SK-N-SH (cell line): ENCODE measurements around the gene ALDH16A1. TPM values are rescaled to one million over a fixed set of nuclear protein-coding genes. Genes with fewer than 3 reads are reported as not detected.

Experiments
- CTCF ChIA-PET: fragments of 300-600, 350-600 bp; formaldehyde crosslinking; extraction: SDS; loops from one replicate; lab custom pipeline; 2021; lab: Yijun Ruan, JAX
- POLR2A ChIA-PET: fragments of 350-600 bp; sonication (Branson Sonifier 250); formaldehyde crosslinking; extraction: SDS; loops from one replicate; lab custom pipeline; 2020; ENCODE audit warnings: antibody characterized with exemption, inconsistent platforms; lab: Yijun Ruan, JAX
- DNase-seq: peaks from one replicate; pipeline ENCODE4 v3.0.0; 2012
- H2AFZ ChIP-seq: fragments of 200-600 bp; sonication (generic); 2 replicates; pipeline ENCODE4 v1.8.1; 2016; ENCODE audit warnings: antibody characterized with exemption, mild to moderate bottlenecking, low read depth
- H3F3A ChIP-seq: fragments of 200-600 bp; sonication (generic); replicated peaks from 2 replicates; pipeline ENCODE3; 2016; ENCODE audit warnings: antibody characterized with exemption, mild to moderate bottlenecking; ENCODE audit not compliant: insufficient read depth
- H3K27ac ChIP-seq, 2 experiments: fragments of 200-500 bp in 1 of 2; fragments of 200-600 bp in 1 of 2; sonication (Bioruptor generic) in 1 of 2; sonication (generic), shearing (Covaris generic) in 1 of 2; 2 replicates each; pipeline versions ENCODE4 v1.5.1 to v1.6.1; 2014 to 2016; ENCODE audit warnings: low read depth in 2 of 2, inconsistent platforms in 1 of 2, low read length in 1 of 2, mild to moderate bottlenecking in 1 of 2, mixed read lengths in 1 of 2
- H3K27me3 ChIP-seq: fragments of 200-600 bp; sonication (generic), shearing (Covaris generic); 2 replicates; pipeline ENCODE4 v1.6.1; 2016; ENCODE audit warnings: mixed run types; ENCODE audit not compliant: insufficient read depth
- H3K36me3 ChIP-seq, 2 experiments: fragments of 200-500 bp in 1 of 2; fragments of 200-600 bp in 1 of 2; sonication (Bioruptor generic) in 1 of 2; sonication (generic) in 1 of 2; replicated peaks in 1 of 2; 2 replicates each; pipeline versions ENCODE3 to v1.5.1; 2014 to 2016; ENCODE audit warnings: low read length in 1 of 2, mild to moderate bottlenecking in 1 of 2; ENCODE audit not compliant: insufficient read depth in 2 of 2, control insufficient read depth in 1 of 2
- H3K4me1 ChIP-seq, 2 experiments: fragments of 200-500 bp in 1 of 2; fragments of 200-600 bp in 1 of 2; sonication (Bioruptor generic) in 1 of 2; sonication (generic), shearing (Covaris generic) in 1 of 2; 2 replicates each; pipeline versions ENCODE4 v1.5.1 to v1.6.1; 2014 to 2016; ENCODE audit warnings: low read depth in 1 of 2, low read length in 1 of 2, mixed run types in 1 of 2; ENCODE audit not compliant: insufficient read depth in 2 of 2, control insufficient read depth in 1 of 2
- H3K4me2 ChIP-seq: fragments of 200-600 bp; sonication (generic), shearing (Covaris generic); 2 replicates; pipeline ENCODE4 v1.6.1; 2017; ENCODE audit warnings: mixed run types
- H3K4me3 ChIP-seq, 2 experiments: fragments of 200-500 bp in 1 of 2; fragments of 200-600 bp in 1 of 2; sonication (Bioruptor generic) in 1 of 2; sonication (generic), shearing (Covaris generic) in 1 of 2; 2 replicates each; pipeline versions ENCODE4 v1.5.1 to v1.8.1; 2014 to 2016; ENCODE audit warnings: low read depth in 2 of 2, inconsistent platforms in 1 of 2, low read length in 1 of 2, mild to moderate bottlenecking in 1 of 2, mixed read lengths in 1 of 2, moderate library complexity in 1 of 2
- H3K79me2 ChIP-seq: fragments of 200-600 bp; sonication (generic); 2 replicates; pipeline ENCODE4 v1.8.1; 2017; ENCODE audit warnings: mild to moderate bottlenecking; ENCODE audit not compliant: insufficient read depth
- H3K9ac ChIP-seq: fragments of 200-600 bp; sonication (generic); 2 replicates; pipeline ENCODE4 v1.6.1; 2017; ENCODE audit warnings: mixed run types
- H3K9me2 ChIP-seq: fragments of 200-600 bp; sonication (generic); 2 replicates; pipeline ENCODE4 v1.6.1; 2017; ENCODE audit warnings: mixed run types
- H3K9me3 ChIP-seq: fragments of 200-600 bp; sonication (generic); 2 replicates; pipeline ENCODE4 v1.6.1; 2017; ENCODE audit warnings: mixed run types, mild to moderate bottlenecking, moderate library complexity
- H4K20me1 ChIP-seq: fragments of 200-600 bp; sonication (generic); 2 replicates; pipeline ENCODE4 v1.6.1; 2017; ENCODE audit warnings: mild to moderate bottlenecking, mixed run types; ENCODE audit not compliant: insufficient read depth
- CHD2 ChIP-seq: fragments of 150-350 bp; IDR thresholded peaks from 2 replicates; pipeline ENCODE4 v1.6.1; 2018; ENCODE audit warnings: low read length; ENCODE audit not compliant: partially characterized antibody
- ELF1 ChIP-seq: IDR thresholded peaks from 2 replicates; pipeline ENCODE4 v1.4.0; 2012
- GABPA ChIP-seq: IDR thresholded peaks from 2 replicates; pipeline ENCODE4 v1.4.0; 2012; ENCODE audit warnings: low read depth, mild to moderate bottlenecking
- JUND ChIP-seq: IDR thresholded peaks from 2 replicates; pipeline ENCODE4 v1.4.0; 2012
- MXI1 ChIP-seq: IDR thresholded peaks from 2 replicates; pipeline ENCODE4 v1.6.1; 2012; ENCODE audit warnings: mild to moderate bottlenecking, low read depth, low read length, improper control_type of control experiment
- POLR2AphosphoS5 ChIP-seq: IDR thresholded peaks from 2 replicates; pipeline ENCODE4 v1.6.1; 2012; ENCODE audit warnings: low read depth, low read length
- RAD21 ChIP-seq: IDR thresholded peaks from 2 replicates; pipeline ENCODE4 v1.6.1; 2012; ENCODE audit warnings: mild to moderate bottlenecking, low read length
- TAF1 ChIP-seq: IDR thresholded peaks from 2 replicates; pipeline ENCODE4 v1.6.1; 2012; ENCODE audit warnings: low read depth, mild to moderate bottlenecking, low read length, moderate library complexity, borderline replicate concordance
- TCF12 ChIP-seq: IDR thresholded peaks from 2 replicates; pipeline ENCODE4 v1.4.0; 2012
- YY1 ChIP-seq: IDR thresholded peaks from 2 replicates; pipeline ENCODE4 v1.4.0; 2012; ENCODE audit warnings: low read depth, mild to moderate bottlenecking
- WGBS: methylation state at CpG from one replicate; pipeline ENCODE4 v1.1.6; 2017; ENCODE audit warnings: low lambda C conversion rate; 5-methylcytosine and 5-hydroxymethylcytosine counted together
- polyA plus RNA-seq, 3 experiments: library from polyadenylated mRNA; depleted of rRNA; stranded (reverse); fragments of >200 nt; gene quantifications; 2 replicates each; pipeline ENCODE4 v1.2.3, GENCODE V29; 2012
- TF ChIP-seq, protein P1 (sequence below): IDR thresholded peaks from 2 replicates; pipeline ENCODE4 v1.4.0; 2012; ENCODE audit warnings: low read depth, borderline replicate concordance
- TF ChIP-seq, protein P2 (sequence below): IDR thresholded peaks from 2 replicates; pipeline ENCODE4 v1.4.0; 2012; ENCODE audit warnings: low read depth
- TF ChIP-seq, protein P3 (sequence below): fragments of 150-350 bp; IDR thresholded peaks from 2 replicates; pipeline ENCODE4 v1.6.1; 2016; ENCODE audit warnings: mild to moderate bottlenecking, low read depth, low read length

Gene ALDH16A1
- polyA plus RNA-seq, 1 of the 3 experiments (the other 2 are of a cell fraction): 15.7 TPM

DNA sequence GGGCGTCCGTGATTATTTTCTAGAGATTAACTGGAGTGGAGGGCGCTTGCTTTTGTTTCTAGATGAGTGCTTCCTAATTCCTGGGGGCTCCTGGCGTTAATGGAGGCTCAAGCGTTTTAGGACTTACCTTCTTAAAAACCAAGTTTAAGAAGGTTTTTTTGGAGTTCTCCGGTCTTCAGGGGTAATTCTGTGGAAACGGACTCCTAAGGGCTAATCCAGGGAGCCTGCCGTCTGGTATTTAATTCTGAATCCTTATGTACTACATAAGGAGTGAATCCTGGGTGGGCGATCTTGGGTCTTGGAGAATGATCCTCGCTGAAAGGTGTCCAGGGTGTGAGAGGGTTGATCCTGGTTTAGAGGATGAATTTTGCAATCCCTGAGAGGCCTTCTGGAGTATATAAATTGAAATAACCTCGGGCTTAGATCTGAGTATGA, 43.6 kb downstream of the ALDH16A1 start:
- Histone ChIP-seq H3K4me2 (peak overlapping the region; percentile 91), H3F3A (peaks cover 83% of the 10 kb centered on the region), H3K27ac (peak overlapping the region; percentile 90 to 91), H3K79me2 (peaks cover 28% of the 10 kb centered on the region), H3K4me3 (peak overlapping the region; percentile 88 to 97), H2AFZ (peak overlapping the region; percentile 47; the same call in 1 of the 2 replicates), H3K9me3 (no peaks in the 10 kb centered on the region), H3K36me3 (peaks cover 40 to 45% of the 10 kb centered on the region in 2 experiments), H3K27me3 (no peaks in the 10 kb centered on the region), H4K20me1 (peaks cover 27% of the 10 kb centered on the region), H3K9ac (peak overlapping the region; percentile 96), H3K9me2 (no peaks in the 10 kb centered on the region), H3K4me1 (peaks cover 11 to 24% of the 10 kb centered on the region in 2 experiments)
- 0% methylated on average over 9 of the region's 11 CpGs for WGBS
- ChIA-PET CTCF (interaction anchor here (1.8 to 3.5 kb wide), 3 partner anchors 18 to 74 kb away, joined by 5 to 14 read pairs (median 14); partner anchors contain the start of gene FLT3LG), POLR2A (interaction anchor here (0.9 to 1.7 kb wide), 11 partner anchors 9 to 180 kb away, joined by 3 to 8 read pairs (median 4); partner anchors contain the start of genes ALDH16A1, PRMT1 and SCAF1)
- DNase-seq: no peak
- TF ChIP-seq TCF12: no peak
- TF ChIP-seq RAD21: no peak
- no peak for TF ChIP-seq ELF1
- TF ChIP-seq JUND: 0 out of 2 replicates have a peak, but pooled peaks have one; percentile 1

DNA sequence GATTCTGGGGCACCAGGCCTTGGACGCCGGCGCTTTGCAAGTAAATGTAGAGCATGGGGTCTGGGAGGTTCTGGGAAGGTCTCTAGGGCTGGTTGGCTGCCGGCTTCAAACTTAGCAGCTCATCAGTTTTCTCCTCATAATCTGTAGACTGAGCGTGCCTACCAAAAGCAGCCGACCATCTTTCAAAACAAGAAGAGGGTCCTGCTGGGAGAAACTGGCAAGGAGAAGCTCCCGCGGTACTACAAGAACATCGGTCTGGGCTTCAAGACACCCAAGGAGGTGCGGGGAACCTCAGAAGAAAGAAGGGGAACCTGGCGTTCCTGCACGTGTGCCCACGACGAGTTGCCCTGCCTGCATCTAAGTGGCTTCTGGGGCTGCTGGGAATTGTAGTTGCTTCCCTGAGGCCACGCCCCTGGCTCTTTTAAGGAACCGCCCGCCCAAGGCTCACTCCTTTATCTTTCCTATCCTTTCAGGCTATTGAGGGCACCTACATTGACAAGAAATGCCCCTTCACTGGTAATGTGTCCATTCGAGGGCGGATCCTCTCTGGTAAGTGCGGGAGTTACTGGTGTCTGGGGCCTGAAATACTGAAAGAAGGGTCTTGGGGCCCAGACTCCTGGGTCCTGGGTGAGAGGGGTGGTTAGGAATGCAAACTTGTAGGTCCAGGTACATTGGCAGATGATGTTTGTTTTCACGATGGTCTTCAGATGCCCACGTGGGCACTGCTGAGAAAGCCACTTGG, 44.2 kb downstream of the ALDH16A1 start:
- TF ChIP-seq, protein P1, sequence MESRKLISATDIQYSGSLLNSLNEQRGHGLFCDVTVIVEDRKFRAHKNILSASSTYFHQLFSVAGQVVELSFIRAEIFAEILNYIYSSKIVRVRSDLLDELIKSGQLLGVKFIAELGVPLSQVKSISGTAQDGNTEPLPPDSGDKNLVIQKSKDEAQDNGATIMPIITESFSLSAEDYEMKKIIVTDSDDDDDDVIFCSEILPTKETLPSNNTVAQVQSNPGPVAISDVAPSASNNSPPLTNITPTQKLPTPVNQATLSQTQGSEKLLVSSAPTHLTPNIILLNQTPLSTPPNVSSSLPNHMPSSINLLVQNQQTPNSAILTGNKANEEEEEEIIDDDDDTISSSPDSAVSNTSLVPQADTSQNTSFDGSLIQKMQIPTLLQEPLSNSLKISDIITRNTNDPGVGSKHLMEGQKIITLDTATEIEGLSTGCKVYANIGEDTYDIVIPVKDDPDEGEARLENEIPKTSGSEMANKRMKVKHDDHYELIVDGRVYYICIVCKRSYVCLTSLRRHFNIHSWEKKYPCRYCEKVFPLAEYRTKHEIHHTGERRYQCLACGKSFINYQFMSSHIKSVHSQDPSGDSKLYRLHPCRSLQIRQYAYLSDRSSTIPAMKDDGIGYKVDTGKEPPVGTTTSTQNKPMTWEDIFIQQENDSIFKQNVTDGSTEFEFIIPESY: peak; percentile 58; the same call in 1 of the 2 replicates
- TF ChIP-seq, protein P2, sequence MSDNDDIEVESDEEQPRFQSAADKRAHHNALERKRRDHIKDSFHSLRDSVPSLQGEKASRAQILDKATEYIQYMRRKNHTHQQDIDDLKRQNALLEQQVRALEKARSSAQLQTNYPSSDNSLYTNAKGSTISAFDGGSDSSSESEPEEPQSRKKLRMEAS: peak; percentile 89
- TF ChIP-seq GABPA: peak; percentile 30; the same call in 1 of the 2 replicates
- no peak for TF ChIP-seq TAF1
- peak; percentile 95 for TF ChIP-seq MXI1
- peak; percentile 56 for TF ChIP-seq POLR2AphosphoS5
- TF ChIP-seq CHD2: peak; percentile 13
- 0 out of 2 replicates have a peak, but pooled peaks have one; percentile 29 for TF ChIP-seq YY1
- TF ChIP-seq, protein P3, sequence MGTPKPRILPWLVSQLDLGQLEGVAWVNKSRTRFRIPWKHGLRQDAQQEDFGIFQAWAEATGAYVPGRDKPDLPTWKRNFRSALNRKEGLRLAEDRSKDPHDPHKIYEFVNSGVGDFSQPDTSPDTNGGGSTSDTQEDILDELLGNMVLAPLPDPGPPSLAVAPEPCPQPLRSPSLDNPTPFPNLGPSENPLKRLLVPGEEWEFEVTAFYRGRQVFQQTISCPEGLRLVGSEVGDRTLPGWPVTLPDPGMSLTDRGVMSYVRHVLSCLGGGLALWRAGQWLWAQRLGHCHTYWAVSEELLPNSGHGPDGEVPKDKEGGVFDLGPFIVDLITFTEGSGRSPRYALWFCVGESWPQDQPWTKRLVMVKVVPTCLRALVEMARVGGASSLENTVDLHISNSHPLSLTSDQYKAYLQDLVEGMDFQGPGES: no peak
- TF ChIP-seq, all 33 proteins: peak for 7
- peaks cover 78% of the 10 kb centered on the region for H3F3A ChIP-seq
- H3K27ac ChIP-seq: peak overlapping the region; percentile 90 to 91; a peak in 3 of 4 replicates
- 1% methylated on average over 21 of the region's 22 CpGs for WGBS
- no peaks in the 10 kb centered on the region for H3K9me3 ChIP-seq
- H3K9ac ChIP-seq: peak overlapping the region; percentile 96
- DNase-seq: peak; percentile 68
- no peak overlapping the region; the same call in 1 of the 2 replicates for H2AFZ ChIP-seq
- ChIA-PET CTCF (interaction anchor here (1.7 to 3.5 kb wide), 4 partner anchors 10 to 73 kb away, joined by 5 to 14 read pairs (median 10); partner anchors contain the start of gene FLT3LG), POLR2A (interaction anchor here (1.7 kb wide), 2 partner anchors 51 to 179 kb away, joined by 4 to 8 read pairs; partner anchors contain the start of gene PRMT1)
- H3K4me2 ChIP-seq: peak overlapping the region; percentile 91
- H3K4me3 ChIP-seq: peak overlapping the region; percentile 88 to 97
- H3K27me3 ChIP-seq: no peaks in the 10 kb centered on the region
- H3K4me1 ChIP-seq: peaks cover 11 to 24% of the 10 kb centered on the region in 2 experiments
- peaks cover 27% of the 10 kb centered on the region for H4K20me1 ChIP-seq
- peaks cover 36 to 38% of the 10 kb centered on the region in 2 experiments for H3K36me3 ChIP-seq
- no peaks in the 10 kb centered on the region for H3K9me2 ChIP-seq
- peaks cover 28% of the 10 kb centered on the region for H3K79me2 ChIP-seq
